GM12864 (cell line): ENCODE measurements around the gene MAN1C1.

Experiments
- DNase-seq: peaks from one replicate; pipeline ENCODE4 v3.0.0-alpha.2; 2011; ENCODE audit warnings: low read depth
- H3K4me3 ChIP-seq: 2 replicates; pipeline ENCODE4 v1.5.1; 2011; ENCODE audit warnings: mild to moderate bottlenecking, low read depth, low read length, control low read depth
- CTCF ChIP-seq: IDR thresholded peaks from 2 replicates; pipeline ENCODE4 v1.5.1; 2011; ENCODE audit warnings: low read depth, mild to moderate bottlenecking, moderate library complexity, low read length, control low read depth, inconsistent platforms; ENCODE audit errors: missing control alignments

The MAN1C1 gene

DNA sequence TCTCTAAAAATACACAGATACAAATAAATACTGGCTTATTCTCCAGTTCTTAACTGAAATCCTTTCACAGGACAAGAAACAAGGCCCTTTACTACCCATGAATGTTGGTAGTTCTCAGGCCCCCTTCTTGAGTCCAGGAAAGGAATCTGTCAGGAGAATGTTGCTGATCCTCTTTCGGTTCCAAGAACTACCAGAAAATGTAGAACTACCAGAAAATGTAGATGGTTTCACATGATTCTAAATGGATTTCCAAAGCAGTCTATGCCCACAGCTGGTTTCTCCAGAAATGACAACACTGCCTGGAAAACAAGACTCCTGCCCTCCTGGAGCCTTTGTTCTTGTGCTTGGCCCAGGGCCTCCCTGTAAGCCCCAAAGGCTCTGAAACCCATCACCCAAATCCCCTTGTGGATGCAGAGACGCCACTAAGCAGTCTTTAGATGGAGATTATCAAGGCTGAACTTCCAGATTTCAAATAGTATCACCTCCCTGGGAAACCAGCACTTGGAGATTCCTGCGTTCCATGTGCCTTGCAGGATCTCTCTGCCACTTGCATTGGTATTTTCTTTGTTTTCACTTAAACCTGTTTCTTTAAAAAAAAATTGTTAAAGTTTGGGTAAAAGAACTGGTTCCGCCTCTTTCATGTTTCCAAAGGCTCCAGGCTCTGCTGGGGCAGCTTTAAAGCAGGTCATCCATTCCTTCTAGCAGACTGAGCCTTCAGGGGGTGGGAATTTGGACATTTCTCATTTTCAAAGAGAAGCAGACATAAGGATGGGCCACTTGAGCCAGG is 53.4 kb downstream of the MAN1C1 start:
- H3K4me3 ChIP-seq: no peak overlapping the region
- no peak for DNase-seq
- TF ChIP-seq CTCF: no peak

DNA sequence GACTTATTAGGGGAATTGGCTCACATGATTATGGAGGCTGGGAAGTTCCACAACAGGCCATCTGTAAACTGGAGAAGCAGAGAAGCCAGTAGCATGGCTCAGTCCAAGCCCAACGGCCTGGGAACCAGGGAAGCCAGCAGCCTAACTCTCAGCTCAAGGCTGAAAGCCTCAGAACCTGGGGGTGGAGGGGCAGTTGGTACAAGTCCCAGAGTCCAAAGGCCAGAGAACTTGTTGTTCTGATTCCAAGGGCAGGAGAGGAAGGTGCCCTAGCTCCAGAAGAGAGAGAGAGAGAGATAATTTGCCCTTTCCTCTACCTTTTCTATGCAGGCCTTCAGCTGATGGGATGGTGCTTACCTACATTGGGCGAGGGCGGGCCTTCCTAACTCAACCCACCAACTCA is 55.3 kb downstream of the MAN1C1 start:
- no peak overlapping the region for H3K4me3 ChIP-seq
- TF ChIP-seq CTCF: no peak
- DNase-seq: no peak

DNA sequence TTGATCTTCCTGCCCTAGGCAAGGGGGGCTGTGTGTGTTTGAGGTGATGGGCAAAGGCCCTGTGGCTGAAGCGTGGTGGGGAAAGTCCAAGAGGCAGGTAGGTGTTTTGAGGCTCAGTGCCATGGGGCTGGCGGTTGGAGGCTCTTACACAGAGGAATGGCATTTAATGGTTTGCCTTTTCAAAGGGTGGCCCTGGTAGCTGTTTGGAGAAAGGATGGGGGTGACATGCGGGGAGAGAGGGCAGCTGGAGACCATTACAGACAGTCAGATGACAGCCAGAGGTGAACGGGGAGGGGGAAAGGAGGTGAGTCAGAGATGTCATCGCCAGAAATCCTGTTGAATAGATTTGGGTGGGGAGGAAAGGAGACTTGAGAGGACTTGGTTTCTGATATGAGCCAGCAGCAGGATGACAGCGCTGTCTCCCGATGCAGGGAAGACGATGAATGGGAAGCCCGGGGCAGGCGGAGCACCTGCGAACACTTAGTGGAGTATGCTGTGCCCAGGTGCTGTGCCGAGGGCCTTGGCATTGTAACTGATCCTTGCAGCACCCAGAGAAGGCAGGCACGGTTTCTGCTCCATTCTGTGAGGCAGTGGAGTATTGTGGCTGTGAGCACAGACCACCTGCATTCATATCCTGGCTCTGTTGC is 56.3 kb downstream of the MAN1C1 start:
- no peak for TF ChIP-seq CTCF
- DNase-seq: no peak

GRCh38 chr1:25673456-25673855 is 56.9 kb downstream of the MAN1C1 start:
- TF ChIP-seq CTCF: no peak
- no peak overlapping the region for H3K4me3 ChIP-seq
- DNase-seq: no peak

More for the DNA sequence above, 56.3 kb downstream of the MAN1C1 start:
- H3K4me3 ChIP-seq: no peak overlapping the region

GRCh38 chr1:25673962-25674806 is 57.6 kb downstream of the MAN1C1 start:
- no peak for TF ChIP-seq CTCF
- no peak for DNase-seq
- no peak overlapping the region for H3K4me3 ChIP-seq

GRCh38 chr1:25674807-25675084 is 58.2 kb downstream of the MAN1C1 start:
- DNase-seq: no peak
- TF ChIP-seq CTCF: no peak
- no peak overlapping the region for H3K4me3 ChIP-seq
